T-helper 1 cell (primary cell): ENCODE measurements around the gene NXPE1.
"Not testable (repeated sequence)": the region's sequence is repeated elsewhere in the genome, so short reads cannot be mapped to it uniquely, and the experiment has no call there.

Experiments
- DNase-seq, 5 donors: peaks; one replicate each; pipeline ENCODE4 v3.0.0-alpha.2; 2012 to 2020
- total RNA-seq, 4 donors: gene quantifications; one replicate each; lab custom pipeline; 2026; lab: John Stamatoyannopoulos, UW

The NXPE1 gene
- 0 reads per million in 4 donors for total RNA-seq

DNA sequence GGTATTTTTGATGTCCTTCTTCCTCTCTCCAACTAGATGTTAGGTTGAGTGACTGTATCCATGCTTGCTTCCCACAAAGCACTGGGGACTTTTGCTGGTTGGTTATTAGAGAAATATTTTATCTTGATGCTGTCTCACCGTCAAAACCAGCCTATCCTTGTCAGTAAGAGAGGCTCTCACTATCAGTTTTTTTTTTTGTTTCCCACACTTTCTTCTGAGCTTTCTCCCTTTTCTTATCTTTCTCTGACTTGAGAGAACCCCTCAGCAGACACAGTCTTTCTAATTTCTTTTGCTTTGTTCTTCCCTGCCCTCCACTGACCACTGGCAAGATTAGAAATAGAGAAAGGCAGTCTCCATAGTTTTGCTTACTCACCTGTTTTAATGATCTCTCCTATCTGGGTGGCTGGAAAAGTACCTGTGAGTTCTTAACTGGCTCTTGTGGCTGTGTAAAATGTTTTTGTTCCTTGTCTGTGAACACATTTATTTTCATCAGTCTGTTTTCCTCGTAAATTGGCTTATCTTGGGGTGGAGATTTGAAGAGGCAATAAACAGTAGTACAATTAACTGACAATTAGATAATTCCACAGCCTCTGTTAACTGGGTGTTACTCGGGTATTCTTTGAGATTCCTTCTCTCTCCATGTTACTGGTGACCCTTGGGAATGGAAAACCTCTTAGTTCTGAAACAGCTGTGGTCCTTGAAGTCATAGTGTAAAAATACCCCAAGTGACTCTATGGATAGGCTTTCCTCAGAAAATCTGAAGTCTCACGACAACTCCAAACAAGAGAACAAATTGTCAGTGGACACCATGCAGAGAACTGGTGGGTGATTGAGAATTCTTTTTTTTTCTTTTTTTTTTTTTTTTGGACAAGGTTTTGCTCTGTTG, at the start of gene NXPE1:
TSS of gene NXPE1 (minus strand) at position 457 of the 886 bp plus-strand sequence. CDS start 8,680 bp downstream, outside the sequence.
- DNase-seq: no peak

DNA sequence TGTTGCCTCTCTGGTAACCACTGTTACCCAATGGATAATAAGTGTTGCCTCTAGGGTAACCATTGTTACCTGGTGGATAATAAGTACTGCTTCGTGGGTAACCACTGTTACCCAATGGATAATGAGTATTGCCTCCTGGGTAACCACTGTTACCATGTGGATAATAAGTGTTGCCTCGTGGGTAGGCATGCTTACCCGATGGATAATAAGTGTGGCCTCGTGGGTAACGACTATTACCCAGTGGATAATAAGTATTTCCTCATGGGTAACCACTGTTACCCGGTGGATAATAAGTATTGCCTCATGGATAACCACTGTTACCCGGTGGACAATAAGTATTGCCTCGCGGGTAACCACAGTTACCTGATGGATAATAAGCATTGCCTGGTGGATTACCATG, 49.7 kb upstream of the NXPE1 start:
- no peak for DNase-seq

DNA sequence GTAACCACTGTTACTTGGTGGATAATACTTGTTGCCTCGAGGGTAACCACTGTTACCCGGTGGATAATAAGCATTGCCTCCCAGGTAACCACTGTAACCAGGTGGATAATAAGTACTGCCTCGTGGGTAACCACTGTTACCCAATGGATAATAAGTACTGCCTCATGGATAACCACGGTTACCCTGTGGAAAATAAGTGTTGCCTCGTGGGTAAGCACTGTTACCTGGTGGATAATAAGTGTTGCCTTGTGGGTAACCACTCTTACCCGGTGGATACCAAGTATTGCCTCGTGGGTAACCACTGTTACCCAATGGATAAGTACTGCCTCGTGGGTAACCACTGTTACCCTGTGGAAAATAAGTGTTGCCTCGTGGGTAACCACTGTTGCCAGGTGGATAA, 48.9 kb upstream of the NXPE1 start:
- not testable (repeated sequence) for DNase-seq

DNA sequence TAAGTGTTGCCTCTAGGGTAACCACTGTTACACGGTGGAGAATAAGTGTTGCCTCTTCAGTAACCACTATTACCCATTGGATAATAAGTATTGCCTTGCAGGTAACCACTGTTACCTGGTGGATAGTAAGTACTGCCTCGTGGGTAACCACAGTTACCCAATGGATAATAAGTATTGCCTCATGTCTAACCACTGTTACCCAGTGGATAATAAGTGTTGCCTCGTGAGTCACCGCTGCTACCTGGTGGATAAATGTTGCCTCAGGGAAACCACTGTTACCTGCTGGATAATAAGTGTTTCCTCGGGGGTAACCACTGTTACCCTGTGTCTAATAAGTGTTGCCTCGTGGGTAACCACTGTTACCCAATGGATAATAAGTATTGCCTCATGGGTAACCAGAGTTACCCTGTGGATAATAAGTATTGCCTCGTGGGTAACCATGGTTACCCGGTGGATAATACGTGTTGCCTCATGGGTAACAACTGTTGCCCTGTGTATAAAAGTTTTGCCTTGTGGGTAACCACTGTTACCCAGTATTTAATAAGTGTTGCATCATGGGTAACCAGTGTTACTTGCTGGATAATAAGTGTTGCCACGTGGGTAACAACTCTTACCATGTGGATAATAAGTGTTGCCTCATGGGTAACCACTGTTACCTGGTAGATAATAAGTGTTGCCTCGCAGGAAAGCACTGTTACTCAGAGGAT, 48.2 kb upstream of the NXPE1 start:
- DNase-seq: no peak

DNA sequence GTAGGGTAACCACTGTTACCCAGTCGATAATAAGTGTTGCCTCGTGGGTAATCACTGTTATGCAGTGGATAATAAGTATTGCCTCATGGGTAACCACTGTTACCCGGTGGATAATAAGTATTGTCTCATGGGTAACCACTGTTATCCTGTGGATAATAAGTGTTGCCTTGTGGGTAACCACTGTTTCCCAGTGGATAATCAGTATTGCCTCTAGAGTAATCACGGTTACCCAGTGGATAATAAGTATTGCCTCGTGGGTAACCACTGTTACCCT, 47.1 kb upstream of the NXPE1 start:
- DNase-seq: not testable (repeated sequence)

DNA sequence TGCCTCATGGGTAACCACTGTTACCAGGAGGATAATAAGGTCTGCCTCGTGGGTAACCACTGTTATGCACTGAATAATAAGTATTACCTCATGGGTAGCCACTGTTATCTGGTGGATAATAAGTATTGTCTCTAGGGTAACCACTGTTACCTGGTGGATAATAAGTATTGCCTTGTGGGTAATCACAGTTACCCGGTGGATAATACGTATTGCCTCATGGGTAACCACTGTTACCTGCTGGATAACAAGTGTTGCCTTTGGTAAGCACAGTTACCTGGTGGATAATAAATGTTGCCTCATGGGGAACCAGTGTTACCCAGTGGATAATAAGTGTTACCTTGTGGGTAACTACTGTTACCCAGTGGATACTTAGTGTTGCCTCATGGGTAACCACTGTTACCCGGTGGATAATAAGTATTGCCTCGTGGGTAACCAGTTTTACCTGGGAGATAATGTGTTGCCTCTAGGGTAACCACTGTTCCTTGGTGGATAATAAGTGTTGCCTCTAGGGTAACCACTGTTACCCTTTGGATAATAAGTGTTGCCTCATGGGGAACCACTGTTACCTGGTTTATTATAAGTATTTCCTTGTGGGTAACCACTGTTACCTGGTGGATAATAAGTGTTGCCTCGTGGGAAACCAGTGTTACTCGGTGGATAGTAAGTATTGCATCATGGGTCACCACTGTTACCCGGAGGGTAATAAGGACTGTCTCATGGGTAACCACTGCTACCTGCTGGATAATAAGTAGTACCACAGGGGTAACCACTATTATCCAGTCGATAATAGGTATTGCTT, 46.5 kb upstream of the NXPE1 start:
- DNase-seq: no peak

DNA sequence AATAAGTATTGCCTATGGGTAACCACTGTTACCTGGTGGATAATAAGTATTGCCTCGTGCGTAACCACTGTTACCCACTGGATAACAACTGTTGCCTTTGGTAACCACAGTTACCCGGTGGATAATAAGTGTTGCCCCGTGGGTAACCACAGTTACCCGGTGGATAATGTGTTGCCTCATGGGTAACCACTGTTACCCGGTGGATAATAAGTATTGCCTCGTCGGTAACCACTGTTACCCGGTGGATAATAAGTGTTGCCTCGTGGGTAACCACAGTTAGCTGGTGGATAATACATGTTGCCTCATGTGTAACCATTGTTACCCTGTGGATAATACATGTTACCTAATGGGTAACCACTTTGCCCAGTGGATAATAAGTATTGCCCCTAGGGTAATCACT, 45.7 kb upstream of the NXPE1 start:
- DNase-seq: no peak

DNA sequence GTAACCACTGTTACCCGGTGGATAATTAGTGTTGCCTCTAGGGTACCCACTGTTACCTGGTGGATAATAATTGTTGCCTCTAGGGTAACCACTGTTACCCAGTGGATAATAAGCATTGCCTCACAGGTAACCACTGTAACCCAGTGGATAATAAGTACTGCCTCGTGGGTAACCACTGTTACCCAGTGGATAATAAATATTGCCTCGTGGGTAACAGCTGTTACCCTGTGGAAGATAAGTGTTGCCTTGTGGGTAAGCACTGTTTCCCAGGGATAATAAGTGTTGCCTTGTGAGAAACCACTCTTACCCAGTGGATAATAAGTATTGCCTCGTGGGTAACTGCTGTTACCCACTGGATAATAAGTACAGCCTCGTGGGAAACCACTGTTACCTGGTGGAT, 45.2 kb upstream of the NXPE1 start:
- DNase-seq: no peak

DNA sequence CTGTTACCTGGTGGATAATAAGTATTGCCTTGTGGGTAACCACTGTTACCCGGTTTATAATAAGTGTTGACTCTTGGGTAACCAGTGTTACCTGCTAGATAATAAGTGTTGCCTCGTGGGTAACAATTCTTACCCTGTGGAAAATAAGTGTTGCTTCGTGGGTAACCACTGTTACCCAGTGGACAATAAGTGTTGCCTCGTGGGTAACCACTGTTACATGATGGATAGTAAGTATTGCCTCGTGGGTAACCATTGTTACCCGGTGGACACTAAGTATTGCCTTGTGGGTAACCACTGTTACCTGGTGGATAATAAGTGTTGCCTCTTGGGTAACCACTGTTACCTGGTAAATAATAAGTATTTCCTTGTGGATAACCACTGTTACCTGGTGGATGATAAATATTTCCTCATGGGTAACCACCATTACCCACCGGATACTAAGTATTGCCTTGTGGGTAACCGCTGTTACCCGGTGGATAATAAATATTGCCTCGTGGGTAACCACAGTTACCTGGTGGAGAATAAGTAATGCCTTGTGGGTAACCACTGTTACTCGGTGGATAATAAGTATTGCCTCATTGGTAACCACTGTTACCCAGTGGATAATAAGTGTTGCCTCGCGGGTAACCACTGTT, 44.6 kb upstream of the NXPE1 start:
- peak in 1 of 5 donors; percentile 5 for DNase-seq

DNA sequence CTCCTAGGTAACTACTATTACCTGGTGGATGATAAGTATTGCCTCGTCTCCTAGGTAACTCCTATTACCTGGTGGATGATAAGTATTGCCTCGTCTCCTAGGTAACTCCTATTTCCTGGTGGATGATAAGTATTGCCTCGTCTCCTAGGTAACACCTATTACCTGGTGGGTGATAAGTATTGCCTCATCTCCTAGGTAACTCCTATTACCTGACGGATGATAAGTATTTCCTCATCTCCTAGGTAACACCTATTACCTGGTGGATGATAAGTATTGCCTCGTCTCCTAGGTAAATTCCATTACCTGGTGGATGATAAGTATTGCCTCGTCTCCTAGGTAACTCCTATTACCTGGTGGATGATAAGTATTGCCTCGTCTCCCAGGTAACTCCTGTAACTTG, 43.5 kb upstream of the NXPE1 start:
- not testable (repeated sequence) for DNase-seq

DNA sequence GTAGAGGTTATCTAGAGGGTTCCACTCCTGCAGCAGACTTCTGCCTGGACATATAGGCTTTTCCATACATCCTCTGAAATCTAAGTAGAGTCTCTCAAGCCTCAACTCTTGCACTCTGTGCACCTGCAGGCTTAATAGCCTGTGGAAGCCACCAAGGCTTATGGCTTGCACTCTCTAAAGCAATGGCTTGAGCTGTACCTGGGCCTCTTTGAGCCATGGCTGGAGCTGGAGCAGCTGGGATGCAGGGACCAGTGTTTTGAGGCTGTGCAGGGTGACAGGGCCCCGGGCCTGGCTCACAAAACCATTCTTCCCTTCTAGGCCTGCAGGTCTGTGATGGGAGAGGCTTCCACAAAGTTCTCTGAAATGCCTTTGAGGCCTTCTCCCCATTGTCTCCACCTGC, 38.8 kb upstream of the NXPE1 start:
- DNase-seq: no peak

DNA sequence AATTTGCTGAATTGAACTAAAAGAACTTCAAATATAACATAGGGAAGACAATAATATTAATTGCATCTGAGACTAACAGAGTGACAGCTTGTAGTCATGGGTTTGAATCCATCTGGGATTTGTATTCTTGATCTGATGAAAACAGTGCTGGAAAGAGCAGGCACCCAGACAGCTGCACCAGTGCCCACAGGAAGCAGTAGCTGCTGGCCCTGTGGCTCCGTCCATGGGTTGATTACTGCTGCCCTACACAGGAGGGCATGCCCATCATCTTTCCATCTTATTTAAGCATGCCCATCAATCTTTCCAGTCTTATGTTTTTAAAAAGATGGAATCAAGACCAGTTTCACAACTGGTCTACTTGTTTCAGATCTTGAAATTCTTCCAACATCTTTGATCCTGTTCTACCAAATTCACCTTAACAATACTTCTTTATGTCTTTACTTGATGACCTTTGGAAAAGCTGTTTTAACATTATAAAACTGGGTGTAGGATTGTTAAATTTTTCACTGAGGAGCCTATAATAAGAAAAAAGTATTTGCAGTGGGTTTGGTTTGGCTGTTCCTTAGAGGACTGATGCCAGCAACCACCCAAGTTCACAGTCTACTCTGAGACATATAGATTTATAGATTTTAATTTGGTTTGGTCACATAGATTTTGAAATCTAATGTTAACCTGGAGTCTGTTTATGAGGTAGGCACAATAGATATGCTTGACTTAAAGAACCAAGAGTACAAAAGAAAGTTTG, 36.7 kb upstream of the NXPE1 start:
- no peak for DNase-seq

DNA sequence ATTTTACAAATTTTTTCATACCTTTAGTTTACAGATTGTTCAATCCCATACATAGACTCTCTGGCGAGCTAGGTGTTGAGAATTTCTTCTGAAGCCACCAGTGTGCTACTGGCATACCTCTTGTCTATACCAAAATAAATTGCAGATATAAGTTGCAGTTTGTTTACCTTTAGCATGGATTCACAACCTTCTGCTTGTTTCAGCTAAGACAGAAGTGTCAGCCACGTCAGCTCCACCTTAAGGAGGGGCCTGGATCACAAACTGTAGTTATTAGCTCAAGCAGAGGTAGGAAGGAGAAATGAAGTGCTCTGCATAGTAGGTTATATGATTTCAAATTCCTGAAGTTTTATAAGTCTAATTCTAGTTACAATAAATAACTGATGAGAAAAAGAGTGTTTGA, 35.9 kb upstream of the NXPE1 start, which contains the start of gene NXPE4:
TSS of gene NXPE4 (minus strand) at position 216 of the 400 bp plus-strand sequence. CDS start 1,027 bp downstream, outside the sequence.
- no peak for DNase-seq

DNA sequence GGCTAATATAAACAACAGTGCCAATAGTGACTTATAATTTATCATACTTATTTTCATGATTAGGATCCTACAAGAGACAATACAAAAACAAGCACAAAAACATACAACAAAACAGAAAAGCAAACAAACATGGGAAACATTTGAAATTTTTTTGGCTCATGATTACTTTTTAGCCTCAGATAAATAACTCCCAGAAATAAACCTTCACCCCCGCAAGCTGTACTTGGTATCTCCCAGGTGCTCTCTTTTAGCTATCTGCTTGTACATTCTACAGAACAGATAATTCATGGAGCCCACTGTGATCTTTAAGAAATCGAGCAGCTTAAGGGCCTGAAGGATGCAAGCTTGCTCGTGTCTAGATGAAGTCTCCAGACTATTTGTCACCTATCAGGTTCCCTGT, 35.0 kb upstream of the NXPE1 start:
- no peak for DNase-seq

DNA sequence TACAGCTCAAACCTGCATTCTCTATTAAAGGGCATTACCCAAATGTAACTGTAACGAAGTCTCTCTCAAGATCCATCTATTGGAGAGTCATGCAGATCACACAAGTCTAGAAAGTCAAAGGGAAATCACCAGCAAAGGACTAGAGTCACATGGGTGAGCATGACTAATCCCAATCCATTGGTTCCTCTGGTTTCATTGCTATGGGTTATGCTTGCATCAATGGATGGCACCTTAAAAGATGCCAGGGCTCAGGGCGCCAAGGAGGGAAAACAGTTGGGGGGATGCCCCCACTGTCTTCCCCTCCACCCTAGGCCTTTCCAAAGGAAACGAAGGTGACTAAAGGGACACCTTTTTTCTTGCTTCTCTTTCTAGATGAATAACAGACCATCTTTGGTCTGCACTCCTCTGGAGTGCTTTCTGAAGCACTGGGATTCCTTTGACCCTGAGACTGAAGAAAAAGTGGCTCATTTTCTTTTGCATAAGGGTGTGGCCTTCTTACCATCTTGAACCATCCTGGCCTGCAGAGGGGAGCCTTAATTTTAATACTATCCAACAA, 27.8 kb upstream of the NXPE1 start:
- no peak for DNase-seq

DNA sequence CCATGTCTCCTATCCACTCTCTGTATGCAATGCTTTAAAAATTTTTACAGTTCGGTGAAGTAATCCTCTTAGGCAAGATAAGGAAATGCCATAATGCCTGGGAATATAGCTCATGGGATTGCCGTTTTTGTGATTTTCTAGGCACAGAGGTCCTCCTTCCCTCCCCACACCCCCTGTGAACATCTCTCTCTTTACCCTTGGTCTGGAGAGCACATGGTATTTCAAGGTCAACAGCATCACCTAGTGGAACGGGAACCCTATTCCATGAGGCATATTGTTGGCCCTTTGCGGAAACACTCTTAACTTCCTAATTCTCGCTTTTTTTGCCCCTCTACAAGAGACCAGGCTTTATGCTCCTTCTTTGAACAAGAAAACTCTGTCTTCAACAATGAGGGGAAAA, 27.1 kb upstream of the NXPE1 start:
- no peak for DNase-seq

DNA sequence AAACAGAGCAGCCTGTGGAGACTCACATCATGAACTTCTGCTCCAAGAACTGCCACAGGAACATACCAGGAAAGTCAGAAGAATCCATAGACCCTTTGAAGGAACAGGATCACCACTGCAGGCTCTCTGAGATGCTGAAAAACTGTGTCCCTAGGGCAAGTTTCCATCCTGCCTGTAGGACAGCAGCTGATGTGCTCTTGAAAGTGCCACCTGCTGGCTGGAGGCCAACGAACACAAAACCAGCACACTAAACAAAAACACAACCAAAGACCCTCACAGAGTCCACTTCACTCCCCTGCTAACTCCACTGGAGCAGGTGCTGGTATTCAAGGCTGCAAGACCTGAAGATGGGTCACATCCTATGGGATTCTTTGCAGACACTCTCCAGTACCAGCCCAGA, 12.0 kb upstream of the NXPE1 start:
- no peak for DNase-seq

DNA sequence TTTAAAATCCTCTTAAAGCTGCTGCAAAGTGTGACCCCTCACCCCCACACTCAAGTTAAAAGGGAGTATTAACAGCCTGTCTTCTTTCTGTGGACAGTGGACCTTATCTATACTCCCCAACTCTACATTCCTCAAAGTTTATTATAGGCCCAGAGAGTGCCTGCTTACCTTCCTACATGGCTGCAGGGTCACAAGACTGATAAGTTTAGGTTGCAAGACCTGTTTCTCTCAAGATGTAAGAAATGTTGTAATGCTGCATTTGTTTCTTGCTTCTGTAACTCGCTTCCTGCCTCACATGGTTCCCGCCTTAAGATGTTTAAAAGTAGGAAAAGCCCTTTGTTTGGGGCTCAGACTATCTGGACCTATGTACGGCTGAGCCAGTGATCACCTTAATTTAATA, 10.1 kb upstream of the NXPE1 start:
- no peak for DNase-seq

DNA sequence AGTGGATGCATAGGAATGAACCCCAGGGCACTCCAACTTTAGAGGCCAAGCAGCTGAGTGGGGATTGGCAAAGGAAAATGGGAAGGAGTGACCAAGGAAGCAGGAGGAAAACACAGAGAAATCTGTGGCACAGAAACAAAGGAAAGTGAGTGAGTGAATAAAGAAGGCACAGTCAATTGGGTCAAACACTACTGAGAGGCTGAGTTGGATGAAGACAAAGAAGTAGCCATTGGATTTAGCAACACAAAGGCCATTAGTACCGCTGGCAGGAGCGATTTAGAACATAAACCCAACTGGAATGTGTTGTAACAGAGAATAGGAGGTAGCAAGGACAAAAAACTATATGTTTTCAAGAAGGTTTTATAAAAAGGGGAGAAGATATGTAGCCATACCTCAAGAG, 6.6 kb upstream of the NXPE1 start:
- no peak for DNase-seq

DNA sequence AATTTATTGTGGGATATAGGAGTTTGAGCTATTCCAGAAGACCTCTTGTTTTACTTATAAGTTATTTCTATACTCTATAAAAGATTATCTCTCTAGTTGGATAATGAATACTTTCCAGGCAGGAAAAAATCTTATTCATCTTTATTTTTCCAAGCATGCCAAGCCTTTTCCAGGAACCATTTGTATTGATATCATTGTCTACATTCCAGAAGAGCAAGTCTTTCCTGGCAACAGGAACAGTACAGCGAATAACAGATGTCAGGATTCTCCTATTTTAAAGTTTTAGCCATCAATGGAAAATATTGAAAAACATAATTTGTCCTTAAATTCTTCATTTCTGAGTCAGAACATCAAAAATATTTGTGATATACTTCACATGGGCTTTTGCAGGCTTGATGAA, 5.2 kb upstream of the NXPE1 start:
- no peak for DNase-seq

DNA sequence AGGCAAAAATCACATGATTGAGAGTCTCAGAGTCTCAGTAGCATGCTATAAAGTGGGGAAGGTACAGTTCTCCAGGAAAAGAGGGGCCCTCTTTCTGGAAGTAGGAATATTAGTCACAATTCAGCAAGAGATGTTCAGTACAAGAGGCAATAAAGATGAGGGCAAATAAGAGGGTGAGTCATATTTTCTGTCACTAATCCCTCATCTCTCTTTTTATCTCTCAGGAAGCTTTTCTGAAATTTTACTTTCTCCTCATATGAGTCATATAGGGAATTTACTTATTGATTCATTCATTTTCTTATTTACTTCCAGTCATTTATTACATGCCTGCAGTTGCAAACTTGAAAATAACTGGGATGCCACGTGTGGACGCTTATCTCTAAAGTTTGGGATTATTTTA, 3.4 kb upstream of the NXPE1 start:
- no peak for DNase-seq
